RKO (cell line): ENCODE data around the gene LAG3.

Source experiments
- DNase-seq: peaks from one replicate; pipeline ENCODE4 v3.0.0-alpha.2; 2016; ENCODE audit warnings: low spot score

Gene LAG3

GRCh38 chr12:6824085-6824775 is 51.9 kb downstream of the LAG3 start:
- DNase-seq: no peak

GRCh38 chr12:6824901-6825381 is 52.6 kb downstream of the LAG3 start:
- DNase-seq: no peak

GRCh38 chr12:6825398-6826124 is 53.2 kb downstream of the LAG3 start:
- no peak for DNase-seq

GRCh38 chr12:6826125-6826733 is 53.9 kb downstream of the LAG3 start:
- DNase-seq: no peak

- DNase-seq: no peak
Observed at GRCh38 chr12:6826734-6827436, 54.6 kb downstream of the LAG3 start.

- DNase-seq: peak; percentile 83
Observed at GRCh38 chr12:6827437-6827911, 55.2 kb downstream of the LAG3 start.
